COLO668 (cell line): ENCODE results near the gene KRT35.

Experiments
- DNase-seq: peaks from one replicate; lab custom pipeline; 2025; ENCODE audit not compliant: unreplicated experiment; lab: John Stamatoyannopoulos, UW

Gene KRT35

GRCh38 chr17:41512546-41513167 is 31.7 kb upstream of the KRT35 start:
- no peak for DNase-seq

GRCh38 chr17:41511716-41512115 is 30.8 kb upstream of the KRT35 start:
- DNase-seq, result no peak

- DNase-seq, result peak; percentile 25
Observed at GRCh38 chr17:41511116-41511515, 30.2 kb upstream of the KRT35 start.

DNA sequence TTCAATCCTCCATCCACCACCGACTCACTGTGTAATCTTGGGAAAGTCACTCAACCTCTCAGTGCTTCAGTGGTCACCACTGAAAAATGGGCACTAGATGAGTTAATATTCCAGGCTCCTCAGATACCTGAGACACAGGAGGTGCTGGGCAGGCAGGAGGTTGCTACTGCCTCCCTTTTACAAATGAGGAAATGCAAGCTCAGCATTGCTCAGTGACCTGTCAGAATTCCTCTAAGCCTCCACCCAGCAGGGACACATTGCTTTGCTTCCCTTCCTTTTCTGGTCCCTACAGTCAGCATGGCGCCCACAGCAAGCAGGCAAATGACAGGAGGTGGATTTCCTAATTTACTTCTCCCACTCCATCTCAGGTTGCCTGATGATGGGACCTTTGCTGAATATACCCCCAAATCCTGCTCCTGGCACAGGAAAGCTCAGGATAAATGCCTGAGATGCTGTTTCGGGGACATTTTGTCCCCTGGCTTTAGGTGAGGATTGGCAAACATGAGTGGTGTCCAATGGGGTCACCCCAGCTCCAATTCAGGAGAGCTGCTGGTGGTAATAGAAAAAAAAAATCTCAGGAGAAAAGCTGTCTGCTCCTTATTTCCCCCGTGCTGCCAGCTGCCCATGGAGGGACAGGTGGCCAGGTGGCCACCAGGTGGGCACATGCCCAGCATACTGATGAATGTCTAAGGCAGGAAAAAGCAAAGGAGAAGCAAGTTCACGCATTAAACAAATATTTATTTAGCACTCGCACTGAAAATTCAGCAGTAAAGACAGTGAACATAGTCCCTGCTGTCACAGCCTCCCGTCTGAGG is 29.5 kb upstream of the KRT35 start:
- DNase-seq, result peak; percentile 29

DNA sequence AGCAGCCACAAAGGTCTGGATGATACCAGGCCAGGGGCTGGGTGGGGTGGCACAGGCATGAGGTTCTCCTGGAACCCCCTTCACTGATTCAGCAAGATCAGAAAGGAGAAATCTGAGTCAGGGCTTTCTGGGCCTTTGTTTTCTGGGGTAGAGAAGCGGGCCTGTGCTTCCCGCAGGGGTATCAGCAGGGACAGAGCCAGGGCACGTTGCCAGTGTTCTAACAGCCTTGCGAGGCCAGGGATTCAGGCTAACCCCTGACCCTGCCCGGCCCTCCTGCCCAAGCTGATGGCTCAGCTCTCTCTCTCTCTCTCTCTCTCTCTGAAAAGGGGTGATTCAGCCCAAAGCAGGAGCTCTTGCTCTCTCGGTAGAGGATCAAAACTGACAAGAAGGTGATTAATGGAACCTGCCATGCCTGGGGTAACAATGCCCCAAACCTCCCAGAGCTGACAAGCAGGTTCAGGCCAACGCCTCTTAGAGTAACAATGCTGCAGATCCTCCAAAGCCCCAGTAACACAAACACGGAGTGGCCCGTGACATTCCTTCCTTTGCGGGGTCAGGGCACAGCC is 26.4 kb upstream of the KRT35 start:
- DNase-seq, result no peak

GRCh38 chr17:41505809-41506767 is 25.1 kb upstream of the KRT35 start:
- DNase-seq, result no peak

DNA sequence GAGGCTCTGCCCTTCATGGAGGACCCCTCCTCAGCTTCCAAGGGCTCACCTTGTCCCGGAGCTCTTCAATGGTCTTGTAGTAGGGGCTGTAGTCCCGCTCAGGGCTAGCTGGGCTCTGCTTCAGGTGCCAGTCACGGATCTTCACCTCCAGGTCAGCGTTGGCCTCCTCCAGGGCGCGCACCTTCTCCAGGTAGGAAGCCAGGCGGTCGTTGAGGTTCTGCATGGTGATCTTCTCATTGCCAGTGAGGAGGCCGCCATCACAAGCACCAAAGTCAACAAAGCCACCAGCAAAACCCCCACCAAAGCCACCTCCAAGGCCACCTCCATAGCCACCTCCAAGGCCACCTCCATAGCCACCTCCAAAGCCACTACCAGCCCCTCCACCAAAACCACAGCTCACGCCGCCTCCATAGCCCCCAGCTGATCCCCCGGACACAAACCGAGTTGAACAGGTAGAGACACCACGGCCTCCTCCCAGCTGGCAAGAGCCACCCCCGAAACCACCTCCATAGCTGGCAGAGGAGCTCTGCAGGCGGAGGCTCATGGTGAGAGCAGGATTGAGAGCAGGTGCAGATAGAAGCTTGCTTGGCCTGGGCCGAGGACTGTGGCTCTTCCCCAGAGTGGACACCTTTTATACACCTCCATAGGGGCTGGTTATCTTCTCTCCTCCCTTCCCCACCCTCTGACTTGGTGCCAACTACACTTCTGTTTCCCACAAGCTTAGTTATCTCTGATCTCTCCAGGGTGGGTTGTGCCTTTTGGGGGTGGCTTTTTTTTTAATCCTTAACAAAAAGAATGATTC is 24.3 kb upstream of the KRT35 start, which contains the start of gene KRT13:
TSS of gene KRT13 (minus strand) at position 606 of the 802 bp plus-strand sequence. CDS start at position 544, 62 bp downstream.
- no peak for DNase-seq

DNA sequence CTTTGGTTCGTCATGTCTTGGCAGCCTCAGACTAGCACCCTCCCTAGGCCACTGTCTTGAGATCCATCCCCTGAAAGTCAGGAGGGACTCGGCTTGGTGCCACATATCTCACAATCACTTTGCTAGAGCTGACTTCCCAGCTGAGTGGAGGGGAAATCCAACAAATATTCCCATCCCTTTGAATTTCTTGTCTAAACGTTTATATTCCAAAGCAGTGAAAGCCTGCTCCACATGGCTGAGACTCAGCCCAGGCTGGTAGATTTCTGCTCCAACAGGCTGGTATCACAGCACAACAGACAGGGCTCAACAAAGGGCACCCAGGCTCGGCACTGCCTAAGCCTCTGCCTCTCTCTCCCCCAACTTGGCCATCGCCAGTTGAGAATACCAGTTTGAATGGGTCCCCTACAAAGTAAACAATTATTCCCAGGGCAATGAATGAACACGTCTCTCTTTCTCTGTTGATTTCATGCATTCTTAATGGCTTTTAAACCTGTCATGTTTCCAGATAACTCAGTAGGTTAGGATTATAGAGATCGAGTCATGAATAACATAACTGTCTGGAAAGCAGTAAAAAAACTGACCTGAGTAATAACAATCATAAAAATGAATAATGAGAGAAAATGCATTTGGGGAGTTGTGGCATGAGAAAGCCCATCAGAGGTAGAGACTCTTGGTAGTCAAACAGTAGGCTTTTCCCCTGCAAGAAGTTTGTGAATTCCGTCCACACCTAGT is 23.5 kb upstream of the KRT35 start:
- DNase-seq, result no peak

DNA sequence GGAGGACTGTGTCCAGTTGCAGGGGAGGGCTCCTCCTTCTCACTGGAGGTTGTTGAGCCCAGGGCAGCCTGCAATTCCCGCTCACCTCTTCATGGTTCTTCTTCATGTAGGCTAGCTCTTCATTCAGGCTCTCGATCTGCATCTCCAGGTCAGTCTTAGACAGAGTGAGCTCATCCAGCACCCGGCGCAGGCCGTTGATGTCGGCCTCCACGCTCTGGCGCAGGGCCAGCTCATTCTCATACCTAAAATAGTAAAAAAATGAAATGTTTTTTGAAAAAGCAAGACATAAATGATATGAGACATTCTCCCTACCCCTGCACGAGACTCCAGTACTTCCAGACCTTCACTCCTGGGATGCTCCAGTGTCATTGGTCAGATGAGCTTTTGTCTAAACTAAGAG is 22.3 kb upstream of the KRT35 start:
- DNase-seq, result no peak

DNA sequence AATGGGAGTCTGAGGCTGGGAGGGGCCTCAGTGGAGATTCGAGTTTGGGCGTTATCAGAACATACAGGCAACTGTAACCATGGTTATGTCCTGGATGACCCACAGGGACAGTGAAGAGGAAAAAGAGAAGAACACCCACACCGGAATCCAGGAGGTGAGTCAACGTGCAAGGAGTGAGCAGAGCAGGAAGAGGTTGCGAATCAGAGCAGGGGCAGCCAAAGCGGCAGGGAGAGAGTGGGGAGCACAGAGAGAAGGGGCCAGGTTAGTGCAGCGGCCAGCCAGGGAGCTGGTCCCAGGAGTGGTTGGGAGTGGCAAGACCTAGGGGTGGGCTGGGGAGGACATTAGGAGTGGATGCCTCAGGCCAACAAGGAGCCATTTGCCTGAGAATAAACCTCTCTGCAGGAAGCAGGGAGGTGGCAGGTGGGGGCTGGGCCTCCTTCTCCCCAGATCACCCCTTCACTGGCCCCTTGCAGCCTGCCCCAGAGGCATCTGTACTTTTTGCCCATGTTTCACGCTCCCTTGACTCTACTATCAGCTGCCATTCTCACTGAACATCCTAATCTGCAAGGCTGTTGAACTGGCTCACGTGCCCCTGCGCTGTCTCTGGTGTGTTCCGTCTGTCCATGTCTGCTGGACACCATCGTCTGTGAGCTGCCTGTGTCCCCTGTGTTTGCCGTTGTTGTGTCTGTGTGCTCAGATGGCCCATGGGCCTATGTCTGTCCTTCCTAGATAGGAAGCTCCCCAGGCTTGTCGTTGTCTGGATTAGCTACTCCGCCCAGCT is 19.4 kb upstream of the KRT35 start:
- no peak for DNase-seq

DNA sequence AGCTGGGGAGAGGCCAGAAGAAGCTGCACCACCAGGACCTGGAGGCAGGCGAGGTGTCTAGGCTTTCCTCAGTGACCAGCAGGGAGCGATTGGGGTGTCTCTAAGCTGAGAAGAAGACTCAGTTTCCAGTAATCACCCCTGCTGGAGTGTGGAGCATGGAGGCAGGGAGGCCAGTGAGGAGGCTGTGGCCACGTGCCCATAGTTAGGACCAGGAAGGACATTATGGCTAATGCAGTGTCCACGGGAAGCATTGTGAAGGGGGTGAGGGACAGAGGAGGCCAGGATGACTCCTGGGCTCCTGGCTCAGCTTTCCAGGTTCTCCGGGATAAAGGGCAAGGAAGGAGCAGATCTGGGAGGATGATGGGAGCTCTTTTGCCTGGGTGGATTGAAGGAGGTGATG is 18.8 kb upstream of the KRT35 start:
- no peak for DNase-seq

GRCh38 chr17:41498276-41498675 is 17.3 kb upstream of the KRT35 start:
- no peak for DNase-seq

- peak; percentile 43 for DNase-seq
Observed at GRCh38 chr17:41496803-41497484, 16.0 kb upstream of the KRT35 start.

DNA sequence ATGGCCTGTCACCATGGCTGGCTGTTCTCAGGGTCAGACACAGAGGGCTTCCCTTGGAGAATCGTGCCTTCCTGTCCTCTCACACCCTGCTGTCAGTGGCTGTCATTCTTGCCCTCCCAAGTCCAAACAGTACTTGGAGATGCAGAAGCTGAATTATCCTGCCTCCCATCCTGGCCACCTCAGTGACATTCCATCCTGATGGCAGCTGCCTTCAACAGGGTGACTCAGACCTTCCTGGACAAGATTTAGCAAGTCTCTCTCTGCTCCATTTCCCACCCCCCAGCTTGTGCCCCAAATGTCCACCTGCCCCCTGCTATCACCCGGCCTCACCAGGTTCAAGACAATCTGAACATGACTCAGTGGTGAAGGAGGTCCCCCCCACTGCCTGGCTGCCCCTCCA is 13.6 kb upstream of the KRT35 start:
- DNase-seq, result no peak

GRCh38 chr17:41492771-41493170 is 11.8 kb upstream of the KRT35 start:
- peak; percentile 63 for DNase-seq

DNA sequence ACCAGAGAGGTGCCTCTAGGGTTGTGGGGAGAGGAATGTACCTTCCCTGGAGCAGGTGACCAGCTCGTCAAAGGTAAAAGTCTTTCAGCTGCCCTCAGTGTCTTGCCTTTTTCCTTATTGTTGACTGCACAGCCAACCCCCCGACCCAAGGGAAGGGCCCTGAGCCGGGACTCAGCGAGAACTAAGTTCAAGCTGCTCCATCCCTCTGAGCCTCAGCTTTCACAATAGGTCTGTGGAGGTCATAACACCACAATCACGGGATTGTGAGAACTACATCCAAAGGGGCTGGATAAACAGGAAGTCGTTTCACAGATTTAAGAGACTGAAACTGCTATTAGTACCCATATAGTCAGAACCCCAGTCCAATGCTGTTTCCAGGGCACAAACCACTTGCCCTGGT is 11.4 kb upstream of the KRT35 start:
- DNase-seq, result no peak

DNA sequence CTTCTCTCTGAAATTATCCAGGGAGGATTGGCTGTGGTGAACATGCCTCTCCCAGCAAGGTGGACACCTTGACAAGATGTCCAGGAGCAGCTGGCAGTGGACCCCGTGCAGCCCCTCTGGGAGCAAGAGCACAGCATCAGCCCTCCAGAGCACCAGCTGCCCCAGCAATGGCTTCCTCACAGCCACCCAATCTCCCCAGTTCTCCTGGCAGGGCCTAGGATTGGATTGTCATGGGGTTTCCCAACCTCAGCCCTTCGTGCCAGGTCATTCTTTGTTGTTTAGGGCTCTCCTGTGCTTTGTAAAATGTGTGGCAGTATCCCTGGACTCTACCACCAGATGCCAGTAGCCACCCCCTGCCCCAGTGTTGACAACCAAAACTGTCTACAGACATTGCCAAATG is 10.5 kb upstream of the KRT35 start:
- DNase-seq, result no peak
